Smooth muscle cell (in vitro differentiated cells): ENCODE measurements around the gene CFAP97. TPM values are rescaled to one million over a fixed set of nuclear protein-coding genes. Genes with fewer than 3 reads are reported as not detected.

Experiments used
- DNase-seq: peaks from one replicate; lab custom pipeline; 2025; ENCODE audit not compliant: unreplicated experiment; lab: John Stamatoyannopoulos, UW
- H2AFZ ChIP-seq: fragments of 200-600 bp; sonication (generic); 2 replicates; pipeline ENCODE4 v1.6.0; 2016; ENCODE audit warnings: antibody characterized with exemption, low read depth, mild to moderate bottlenecking
- H3F3A ChIP-seq: fragments of 200-600 bp; sonication (generic); 2 replicates; pipeline ENCODE4 v1.6.0; 2017; ENCODE audit warnings: antibody characterized with exemption, low read depth
- H3K27ac ChIP-seq: fragments of 200-600 bp; sonication (generic); 2 replicates; pipeline ENCODE4 v1.5.1; 2016; ENCODE audit warnings: low read depth, mild to moderate bottlenecking
- H3K27me3 ChIP-seq: fragments of 200-600 bp; sonication (generic); 2 replicates; pipeline ENCODE4 v1.6.1; 2016; ENCODE audit warnings: low read depth, mild to moderate bottlenecking
- H3K36me3 ChIP-seq: fragments of 200-600 bp; sonication (generic); 2 replicates; pipeline ENCODE4 v1.5.1; 2016; ENCODE audit warnings: low read depth
- H3K4me1 ChIP-seq: fragments of 200-600 bp; sonication (generic); 2 replicates; pipeline ENCODE4 v1.5.1; 2016; ENCODE audit warnings: low read depth
- H3K4me2 ChIP-seq: fragments of 200-600 bp; sonication (generic); 2 replicates; pipeline ENCODE4 v1.6.0; 2016; ENCODE audit warnings: mild to moderate bottlenecking
- H3K4me3 ChIP-seq: fragments of 200-600 bp; sonication (generic); 2 replicates; pipeline ENCODE4 v1.5.1; 2016; ENCODE audit warnings: mild to moderate bottlenecking
- H3K79me2 ChIP-seq: fragments of 200-600 bp; sonication (generic); 2 replicates; pipeline ENCODE4 v1.6.0; 2016; ENCODE audit warnings: low read depth, mild to moderate bottlenecking
- H3K9ac ChIP-seq: fragments of 200-600 bp; sonication (generic); 2 replicates; pipeline ENCODE4 v1.6.0; 2016; ENCODE audit warnings: low read depth
- H3K9me3 ChIP-seq: fragments of 200-600 bp; sonication (generic); replicated peaks from 2 replicates; pipeline ENCODE4 v1.5.1; 2016; ENCODE audit warnings: low read depth
- H4K20me1 ChIP-seq: fragments of 200-600 bp; sonication (generic); 2 replicates; pipeline ENCODE4 v1.6.0; 2016; ENCODE audit warnings: low read depth
- WGBS: methylation state at CpG from one replicate; pipeline ENCODE4 v1.1.7; 2016; ENCODE audit warnings: low lambda C conversion rate; 5-methylcytosine and 5-hydroxymethylcytosine counted together
- polyA plus RNA-seq: library from polyadenylated mRNA; unstranded; fragments of >200 nt; fragmentation: Nextera tagmentation; extraction: Ambion mirVana; gene quantifications from 2 replicates; pipeline ENCODE4 v1.2.1, GENCODE V29; 2016
- total RNA-seq: library from RNA; depleted of rRNA; stranded (reverse); fragments of >200 nt; gene quantifications from 2 replicates; pipeline ENCODE4 v1.2.3, GENCODE V29; 2014
- TF ChIP-seq, protein P1 (sequence below): fragments of 200-600 bp; sonication (generic); IDR thresholded peaks from 2 replicates; pipeline ENCODE4 v1.5.1; 2017; ENCODE audit warnings: borderline replicate concordance, mild to moderate bottlenecking, antibody characterized with exemption; ENCODE audit not compliant: insufficient read depth, poor library complexity, severe bottlenecking

The CFAP97 gene
- total and polyA plus RNA-seq, 2 experiments from 2014 or later, result 11.4 to 19.0 TPM

DNA sequence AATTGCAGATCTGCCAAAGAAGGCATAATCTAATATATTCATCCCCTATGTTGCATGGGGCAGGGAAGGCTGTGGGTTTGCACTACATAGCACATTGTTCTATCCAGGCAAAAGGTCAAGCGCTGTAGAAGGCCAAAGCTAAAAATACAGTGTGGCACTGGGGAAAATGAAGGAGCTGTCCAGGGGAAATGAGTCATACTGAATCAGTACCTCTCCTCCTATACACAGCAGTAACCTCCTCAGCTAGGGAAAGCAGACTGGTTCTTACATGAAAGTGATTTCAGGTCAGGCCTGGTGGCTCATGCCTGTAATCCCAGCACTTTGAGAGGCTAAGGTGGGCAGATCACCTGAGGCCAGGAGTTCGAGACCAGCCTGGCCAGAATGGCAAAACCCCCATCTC lies 91.7 kb downstream of the CFAP97 start:
- Histone ChIP-seq H4K20me1 (no peaks in the 10 kb centered on the region), H2AFZ (no peak overlapping the region), H3K4me1 (peaks cover 8% of the 10 kb centered on the region), H3K36me3 (no peaks in the 10 kb centered on the region), H3K4me3 (no peak overlapping the region), H3K9ac (no peak overlapping the region), H3K27me3 (no peaks in the 10 kb centered on the region), H3K79me2 (no peaks in the 10 kb centered on the region), H3K27ac (no peak overlapping the region), H3K9me3 (no peaks in the 10 kb centered on the region), H3F3A (peaks cover 10% of the 10 kb centered on the region), H3K4me2 (no peak overlapping the region)
- DNase-seq, result no peak
- TF ChIP-seq, protein P1, sequence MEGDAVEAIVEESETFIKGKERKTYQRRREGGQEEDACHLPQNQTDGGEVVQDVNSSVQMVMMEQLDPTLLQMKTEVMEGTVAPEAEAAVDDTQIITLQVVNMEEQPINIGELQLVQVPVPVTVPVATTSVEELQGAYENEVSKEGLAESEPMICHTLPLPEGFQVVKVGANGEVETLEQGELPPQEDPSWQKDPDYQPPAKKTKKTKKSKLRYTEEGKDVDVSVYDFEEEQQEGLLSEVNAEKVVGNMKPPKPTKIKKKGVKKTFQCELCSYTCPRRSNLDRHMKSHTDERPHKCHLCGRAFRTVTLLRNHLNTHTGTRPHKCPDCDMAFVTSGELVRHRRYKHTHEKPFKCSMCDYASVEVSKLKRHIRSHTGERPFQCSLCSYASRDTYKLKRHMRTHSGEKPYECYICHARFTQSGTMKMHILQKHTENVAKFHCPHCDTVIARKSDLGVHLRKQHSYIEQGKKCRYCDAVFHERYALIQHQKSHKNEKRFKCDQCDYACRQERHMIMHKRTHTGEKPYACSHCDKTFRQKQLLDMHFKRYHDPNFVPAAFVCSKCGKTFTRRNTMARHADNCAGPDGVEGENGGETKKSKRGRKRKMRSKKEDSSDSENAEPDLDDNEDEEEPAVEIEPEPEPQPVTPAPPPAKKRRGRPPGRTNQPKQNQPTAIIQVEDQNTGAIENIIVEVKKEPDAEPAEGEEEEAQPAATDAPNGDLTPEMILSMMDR, result no peak
- 48% methylated on average over 2 of the region's 2 CpGs for WGBS

DNA sequence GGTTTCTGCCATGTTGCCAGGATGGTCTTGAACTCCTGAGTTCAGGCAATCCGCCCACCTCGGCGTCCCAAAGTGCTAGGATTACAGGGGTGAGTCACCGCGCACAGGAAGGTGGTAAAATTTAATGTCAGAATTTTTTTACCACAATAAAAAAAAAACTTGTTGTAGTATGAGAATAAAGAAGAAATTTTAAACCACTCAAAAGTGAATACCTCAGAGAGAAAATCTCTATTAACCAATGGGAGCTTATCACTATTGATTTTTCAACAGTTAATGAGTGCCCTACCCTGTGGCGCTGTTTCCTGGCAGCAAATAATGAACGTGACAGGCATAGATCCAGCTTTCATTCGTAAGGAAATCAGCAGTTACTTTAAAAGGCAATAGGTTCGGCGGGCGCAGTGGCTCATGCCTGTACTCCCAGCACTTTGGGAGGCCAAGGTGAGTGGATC lies 93.4 kb downstream of the CFAP97 start:
- Histone ChIP-seq H3K4me3 (no peak overlapping the region), H3K9ac (no peak overlapping the region), H3K79me2 (no peaks in the 10 kb centered on the region), H2AFZ (no peak overlapping the region), H3F3A (peaks cover 10% of the 10 kb centered on the region), H3K36me3 (no peaks in the 10 kb centered on the region), H3K27ac (no peak overlapping the region), H3K4me1 (no peaks in the 10 kb centered on the region), H3K4me2 (no peak overlapping the region), H3K27me3 (no peaks in the 10 kb centered on the region), H4K20me1 (no peaks in the 10 kb centered on the region), H3K9me3 (no peaks in the 10 kb centered on the region)
- TF ChIP-seq, protein P1, result no peak
- DNase-seq, result no peak
- WGBS, result 74% methylated on average over 11 of the region's 11 CpGs

DNA sequence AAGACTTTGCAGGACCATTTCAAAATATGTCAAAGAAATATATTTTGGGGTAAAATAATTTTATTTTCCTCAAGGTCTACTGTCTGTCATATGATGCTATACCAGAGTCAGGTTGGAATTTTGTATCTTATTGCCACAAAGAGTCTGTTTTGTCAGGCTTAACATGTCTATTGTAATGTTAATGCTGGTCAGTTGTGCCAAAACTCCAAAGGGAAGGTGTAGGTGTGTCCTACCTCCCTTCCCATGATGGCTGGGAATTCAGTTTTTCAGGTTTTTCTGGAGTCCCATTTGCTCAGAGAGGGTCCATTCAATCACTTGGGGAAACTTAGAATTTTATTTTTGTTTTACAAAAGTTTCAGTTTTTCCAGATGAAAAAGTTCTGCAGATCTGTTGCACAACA lies 94.1 kb downstream of the CFAP97 start:
- Histone ChIP-seq H3K79me2 (no peaks in the 10 kb centered on the region), H3K9me3 (no peaks in the 10 kb centered on the region), H3K9ac (no peak overlapping the region), H3F3A (peaks cover 10% of the 10 kb centered on the region), H2AFZ (no peak overlapping the region), H3K36me3 (no peaks in the 10 kb centered on the region), H4K20me1 (no peaks in the 10 kb centered on the region), H3K27ac (no peak overlapping the region), H3K4me2 (no peak overlapping the region), H3K27me3 (no peaks in the 10 kb centered on the region), H3K4me1 (no peaks in the 10 kb centered on the region), H3K4me3 (no peak overlapping the region)
- TF ChIP-seq, protein P1, result no peak
- DNase-seq, result no peak

Other genes with a start within 250 kb of the CFAP97 start
- gene HELT, start 185.5 kb downstream of the CFAP97 start, total RNA-seq, result not detected in 2 replicates
- not detected in 2 replicates for gene HELT, start 185.5 kb downstream of the CFAP97 start, polyA plus RNA-seq
- gene SLC25A4, start 60.7 kb downstream of the CFAP97 start, total RNA-seq, result 9.6 and 16.0 TPM in 2 replicates
- 19.0 and 50.7 TPM in 2 replicates for gene SLC25A4, start 60.7 kb downstream of the CFAP97 start, polyA plus RNA-seq
- gene SNX25, start 5.6 kb upstream of the CFAP97 start, total RNA-seq, result 23.6 and 25.5 TPM in 2 replicates
- gene SNX25, start 5.6 kb upstream of the CFAP97 start, polyA plus RNA-seq, result 12.3 and 16.1 TPM in 2 replicates
- 1.4 and 2.4 TPM in 2 replicates for gene LRP2BP, start 191.9 kb upstream of the CFAP97 start, total RNA-seq
- 0.48 and 1.3 TPM in 2 replicates for gene LRP2BP, start 191.9 kb upstream of the CFAP97 start, polyA plus RNA-seq
- 10.4 and 17.9 TPM in 2 replicates for gene ANKRD37, start 192.8 kb upstream of the CFAP97 start, total RNA-seq
- 15.5 and 19.8 TPM in 2 replicates for gene ANKRD37, start 192.8 kb upstream of the CFAP97 start, polyA plus RNA-seq
- gene UFSP2, start 222.0 kb upstream of the CFAP97 start, total RNA-seq, result 36.6 and 45.8 TPM in 2 replicates
- gene UFSP2, start 222.0 kb upstream of the CFAP97 start, polyA plus RNA-seq, result 49.7 and 65.0 TPM in 2 replicates